Measurements from ENCODE around the gene EFNA5. TPM values are rescaled to one million over a fixed set of nuclear protein-coding genes. Genes with fewer than 3 reads are reported as not detected.

Gene EFNA5
- total and polyA plus RNA-seq, 2 of the 13 experiments (the other 11 are each of a cell fraction or from before 2014, with no cell fraction given): not detected

DNA sequence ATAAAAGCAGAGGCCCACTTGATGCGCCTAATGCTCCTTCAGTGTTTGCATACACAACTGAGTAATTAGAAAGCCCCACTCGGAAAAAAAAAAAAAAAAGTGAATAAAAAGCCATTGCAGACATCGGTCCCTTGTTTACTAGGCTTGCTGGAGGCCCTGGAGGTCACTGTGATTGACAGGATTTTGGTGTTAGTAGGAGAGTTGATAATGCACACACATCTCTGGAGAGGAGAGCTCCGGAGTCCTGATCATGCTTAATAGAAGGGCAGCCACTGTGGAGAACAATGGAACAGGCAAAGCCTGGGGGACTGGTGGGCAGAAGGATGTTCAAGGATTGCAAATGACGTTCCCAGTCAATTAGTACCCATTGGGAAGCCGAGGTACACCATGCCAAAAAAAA lies 152.5 kb downstream of the EFNA5 start:
- WGBS (ENCODE audit: low lambda C conversion rate): under 1% methylated on average over 6 of the region's 6 CpGs
- no peaks in the 10 kb centered on the region for H3K9me3 ChIP-seq (ENCODE audit: low read length)
- no peak overlapping the region for H3K9ac ChIP-seq (ENCODE audit: insufficient read depth, low read depth, low read length)
- POLR2A ChIA-PET: no interaction called here
- in situ Hi-C loops (cut with HindIII; ENCODE audit: extremely low pct_ligation_motif_present, low pct_unique_long_range_greater_than_20kb) (no loop called here), intact Hi-C loops (cut with micrococcal nuclease; ENCODE audit: unreplicated experiment) (no loop called here)
- TF ChIP-seq TIGD3 (CRISPR knock-in tag; IDR thresholded peaks at IDR 0.05; ENCODE audit: borderline replicate concordance) (no peak), PAF1 (CRISPR knock-in tag; IDR thresholded peaks at IDR 0.05) (no peak), ELK4 (CRISPR knock-in tag; IDR thresholded peaks at IDR 0.05; ENCODE audit: borderline replicate concordance) (no peak), HNRNPK (IDR thresholded peaks at IDR 0.05; ENCODE audit: low read depth, low read length, poor library complexity, severe bottlenecking) (no peak), JUNB (CRISPR knock-in tag; IDR thresholded peaks at IDR 0.05; ENCODE audit: borderline replicate concordance) (no peak), SPEN (CRISPR knock-in tag; IDR thresholded peaks at IDR 0.05; ENCODE audit: low read depth) (no peak), ZNF563 (CRISPR knock-in tag; IDR thresholded peaks at IDR 0.05) (no peak), ZNF570 (CRISPR knock-in tag; IDR thresholded peaks at IDR 0.05; ENCODE audit: borderline replicate concordance) (no peak), ESRRA (CRISPR knock-in tag; IDR thresholded peaks at IDR 0.05; ENCODE audit: low read depth) (no peak), MYNN (CRISPR knock-in tag; IDR thresholded peaks at IDR 0.05; ENCODE audit: low read depth) (no peak)
- TF ChIP-seq, protein P1, sequence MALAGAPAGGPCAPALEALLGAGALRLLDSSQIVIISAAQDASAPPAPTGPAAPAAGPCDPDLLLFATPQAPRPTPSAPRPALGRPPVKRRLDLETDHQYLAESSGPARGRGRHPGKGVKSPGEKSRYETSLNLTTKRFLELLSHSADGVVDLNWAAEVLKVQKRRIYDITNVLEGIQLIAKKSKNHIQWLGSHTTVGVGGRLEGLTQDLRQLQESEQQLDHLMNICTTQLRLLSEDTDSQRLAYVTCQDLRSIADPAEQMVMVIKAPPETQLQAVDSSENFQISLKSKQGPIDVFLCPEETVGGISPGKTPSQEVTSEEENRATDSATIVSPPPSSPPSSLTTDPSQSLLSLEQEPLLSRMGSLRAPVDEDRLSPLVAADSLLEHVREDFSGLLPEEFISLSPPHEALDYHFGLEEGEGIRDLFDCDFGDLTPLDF (CRISPR knock-in tag; IDR thresholded peaks at IDR 0.05): no peak
- no peak for ATAC-seq
- no peak overlapping the region for H3K27ac ChIP-seq (ENCODE audit: extremely low read length, insufficient read depth, low read length)
- FAIRE-seq: no peak
- H3K4me2 ChIP-seq (ENCODE audit: low read depth, low read length): no peak overlapping the region
- no peaks in the 10 kb centered on the region for H3K79me2 ChIP-seq (ENCODE audit: insufficient read depth, low read length)
- H2AFZ ChIP-seq (ENCODE audit: low read length): no peak overlapping the region
- no peaks in the 10 kb centered on the region; a peak in 1 of 5 replicates for H3K27me3 ChIP-seq (ENCODE audit: control insufficient read depth in 1 of 2, insufficient read depth in 2 of 2, low read length in 2 of 2)
- DNase-seq (ENCODE audit: low spot score): no peak
- H4K20me1 ChIP-seq (ENCODE audit: insufficient read depth, low read length): no peaks in the 10 kb centered on the region
- BruUV-seq (replicated peaks): no TSS peak
- no peaks in the 10 kb centered on the region for H3K36me3 ChIP-seq (replicated peaks in 1 of 2; ENCODE audit: control insufficient read depth in 1 of 2, insufficient read depth in 2 of 2, low read length in 2 of 2)
- H3K4me1 ChIP-seq (ENCODE audit: insufficient read depth, low read length): no peaks in the 10 kb centered on the region
- CTCF ChIA-PET (ENCODE audit: low intra/inter-chr PET ratio, low total read pairs): no interaction called here
- no peak overlapping the region for H3K4me3 ChIP-seq (replicated peaks in 1 of 3; ENCODE audit: insufficient read depth in 1 of 3, low read depth in 2 of 3, low read length in 3 of 3)

Measured in HepG2 (cell line).